SU-DHL-6 (cell line): ENCODE results near the gene SGCD.
"Not testable (repeated sequence)": the region's sequence is repeated elsewhere in the genome, so short reads cannot be mapped to it uniquely, and the experiment has no call there.

Experiments used
- H2AFZ ChIP-seq: fragments of 200-600 bp; sonication (generic); 2 replicates; pipeline ENCODE4 v1.6.1; 2014; ENCODE audit warnings: low read depth, mild to moderate bottlenecking, moderate library complexity, mixed read lengths, antibody characterized with exemption, low read length; ENCODE audit not compliant: severe bottlenecking
- H3F3A ChIP-seq: fragments of 200-600 bp; shearing (Covaris generic); 2 replicates; pipeline ENCODE4 v1.6.0; 2016; ENCODE audit warnings: antibody characterized with exemption, mild to moderate bottlenecking; ENCODE audit not compliant: insufficient read depth
- H3K27ac ChIP-seq: fragments of 200-600 bp; sonication (generic); 2 replicates; pipeline ENCODE4 v1.5.1; 2016; ENCODE audit warnings: low read depth, mild to moderate bottlenecking, low read length, moderate library complexity, mixed read lengths
- H3K27me3 ChIP-seq: fragments of 200-600 bp; sonication (generic), shearing (Covaris generic); 2 replicates; pipeline ENCODE4 v1.6.0; 2014; ENCODE audit warnings: mild to moderate bottlenecking, low read length
- H3K36me3 ChIP-seq: fragments of 200-600 bp; sonication (generic); 2 replicates; pipeline ENCODE4 v1.6.1; 2014; ENCODE audit warnings: mild to moderate bottlenecking, low read length, mixed read lengths
- H3K4me2 ChIP-seq: fragments of 300-600, 200-600 bp; shearing (Covaris generic), sonication (generic); 2 replicates; pipeline ENCODE4 v1.6.0; 2014; ENCODE audit warnings: low read length, low read depth, mild to moderate bottlenecking; ENCODE audit not compliant: poor library complexity, severe bottlenecking
- H3K4me3 ChIP-seq: fragments of 200-600 bp; sonication (generic); 2 replicates; pipeline ENCODE4 v1.5.1; 2014; ENCODE audit warnings: antibody characterized with exemption, low read length, mild to moderate bottlenecking, mixed read lengths; ENCODE audit not compliant: insufficient read depth, poor library complexity, severe bottlenecking
- H3K79me2 ChIP-seq: fragments of 200-600 bp; sonication (generic); 2 replicates; pipeline ENCODE4 v1.6.1; 2014; ENCODE audit warnings: mild to moderate bottlenecking, low read length, moderate library complexity; ENCODE audit not compliant: insufficient read depth
- H3K9ac ChIP-seq: fragments of 200-600 bp; sonication (generic); 2 replicates; pipeline ENCODE4 v1.7.0; 2014; ENCODE audit warnings: mild to moderate bottlenecking, low read length
- H3K9me2 ChIP-seq: fragments of 200-600 bp; sonication (generic); replicated peaks from 2 replicates; pipeline ENCODE4 v1.6.1; 2014; ENCODE audit warnings: low read length; ENCODE audit not compliant: insufficient read depth
- H3K9me3 ChIP-seq: fragments of 200-600 bp; sonication (generic); 2 replicates; pipeline ENCODE4 v1.6.1; 2014; ENCODE audit warnings: low read length, mixed read lengths; ENCODE audit not compliant: insufficient read depth
- H4K20me1 ChIP-seq: fragments of 200-600 bp; sonication (generic); 2 replicates; pipeline ENCODE4 v1.6.1; 2014; ENCODE audit warnings: low read depth, mild to moderate bottlenecking, antibody characterized with exemption, low read length, moderate library complexity, mixed read lengths
- CTCF ChIP-seq: fragments of 200-600 bp; sonication (generic); IDR thresholded peaks from one replicate; pipeline ENCODE4 v1.5.1; 2017; ENCODE audit warnings: antibody characterized with exemption, mild to moderate bottlenecking, low read length, moderate library complexity; ENCODE audit not compliant: insufficient read depth, poor library complexity, severe bottlenecking
- EZH2phosphoT487 ChIP-seq: fragments of 200-600 bp; sonication (generic), shearing (Covaris generic); conservative IDR thresholded peaks from 2 replicates; pipeline ENCODE4 v1.6.1; 2018; ENCODE audit warnings: mild to moderate bottlenecking, antibody characterized with exemption, low read length, moderate library complexity, mixed read lengths

SGCD gene

GRCh38 chr5:156595132-156595787 lies 268.3 kb downstream of the SGCD start:
- no peak overlapping the region for H3K9ac ChIP-seq
- no peaks in the 10 kb centered on the region for H3K27me3 ChIP-seq
- no peaks in the 10 kb centered on the region for H4K20me1 ChIP-seq
- H3K4me2 ChIP-seq, result no peak overlapping the region
- no peaks in the 10 kb centered on the region for H3F3A ChIP-seq
- no peak overlapping the region for H2AFZ ChIP-seq
- H3K9me3 ChIP-seq, result no peaks in the 10 kb centered on the region
- no peak overlapping the region for H3K27ac ChIP-seq
- no peaks in the 10 kb centered on the region for H3K36me3 ChIP-seq
- no peaks in the 10 kb centered on the region for H3K79me2 ChIP-seq
- H3K9me2 ChIP-seq, result no peaks in the 10 kb centered on the region
- no peak overlapping the region for H3K4me3 ChIP-seq
- TF ChIP-seq EZH2phosphoT487, result no peak
- no peak for TF ChIP-seq CTCF

- H3K36me3 ChIP-seq, result no peaks in the 10 kb centered on the region
These were observed 270.3 kb downstream of the SGCD start for GRCh38 chr5:156597276-156597675.

GRCh38 chr5:156598964-156599363 lies 272.0 kb downstream of the SGCD start:
- Histone ChIP-seq H3K27ac (no peak overlapping the region), H3K9ac (no peak overlapping the region), H4K20me1 (no peaks in the 10 kb centered on the region), H3K9me2 (no peaks in the 10 kb centered on the region), H2AFZ (no peak overlapping the region), H3K4me2 (no peak overlapping the region), H3F3A (no peaks in the 10 kb centered on the region), H3K36me3 (no peaks in the 10 kb centered on the region), H3K27me3 (no peaks in the 10 kb centered on the region), H3K79me2 (no peaks in the 10 kb centered on the region), H3K4me3 (no peak overlapping the region), H3K9me3 (peaks cover 5% of the 10 kb centered on the region; the same call in 1 of the 2 replicates)
- TF ChIP-seq CTCF, result no peak
- TF ChIP-seq EZH2phosphoT487, result no peak

More at GRCh38 chr5:156597276-156597675, 270.3 kb downstream of the SGCD start:
- H3K4me3 ChIP-seq, result no peak overlapping the region
- no peak overlapping the region for H3K4me2 ChIP-seq
- H3F3A ChIP-seq, result no peaks in the 10 kb centered on the region
- H3K27ac ChIP-seq, result no peak overlapping the region
- peaks cover 5% of the 10 kb centered on the region; the same call in 1 of the 2 replicates for H3K9me3 ChIP-seq
- H3K9ac ChIP-seq, result no peak overlapping the region
- H4K20me1 ChIP-seq, result no peaks in the 10 kb centered on the region
- no peak for TF ChIP-seq EZH2phosphoT487
- TF ChIP-seq CTCF, result no peak
- no peak overlapping the region for H2AFZ ChIP-seq
- H3K27me3 ChIP-seq, result no peaks in the 10 kb centered on the region
- no peaks in the 10 kb centered on the region for H3K9me2 ChIP-seq
- H3K79me2 ChIP-seq, result no peaks in the 10 kb centered on the region

DNA sequence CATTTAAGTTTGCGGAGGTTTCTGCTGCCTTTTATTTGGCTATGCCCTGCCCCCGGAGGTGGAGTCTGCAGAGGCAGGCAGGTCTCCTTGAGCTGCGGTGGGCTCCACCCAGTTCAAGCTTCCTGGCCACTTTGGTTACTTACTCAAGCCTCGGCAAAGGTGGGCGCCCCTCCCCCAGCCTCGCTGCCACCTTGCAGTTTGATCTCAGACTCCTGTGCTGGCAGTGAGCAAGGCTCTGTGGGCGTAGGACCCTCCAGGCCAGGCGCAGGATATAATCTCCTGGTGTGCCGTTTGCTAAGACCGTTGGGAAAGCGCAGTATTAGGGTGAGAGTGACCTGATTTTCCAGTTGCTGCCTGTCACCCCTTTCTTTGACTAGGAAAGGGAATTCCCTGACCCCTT lies 283.6 kb downstream of the SGCD start:
- not testable (repeated sequence) for H3F3A ChIP-seq, H3K9me2 ChIP-seq, H3K4me2 ChIP-seq, H4K20me1 ChIP-seq, H3K79me2 ChIP-seq, H3K36me3 ChIP-seq, H3K27me3 ChIP-seq, H2AFZ ChIP-seq, H3K9me3 ChIP-seq, H3K9ac ChIP-seq, H3K4me3 ChIP-seq, H3K27ac ChIP-seq
